ENCODE data around the gene H19. TPM values are rescaled to one million over a fixed set of nuclear protein-coding genes. Genes with fewer than 3 reads are reported as not detected.

The H19 gene
- total and polyA plus RNA-seq, 12 donors, result 338 to 22,690 (median 2,698) TPM

DNA sequence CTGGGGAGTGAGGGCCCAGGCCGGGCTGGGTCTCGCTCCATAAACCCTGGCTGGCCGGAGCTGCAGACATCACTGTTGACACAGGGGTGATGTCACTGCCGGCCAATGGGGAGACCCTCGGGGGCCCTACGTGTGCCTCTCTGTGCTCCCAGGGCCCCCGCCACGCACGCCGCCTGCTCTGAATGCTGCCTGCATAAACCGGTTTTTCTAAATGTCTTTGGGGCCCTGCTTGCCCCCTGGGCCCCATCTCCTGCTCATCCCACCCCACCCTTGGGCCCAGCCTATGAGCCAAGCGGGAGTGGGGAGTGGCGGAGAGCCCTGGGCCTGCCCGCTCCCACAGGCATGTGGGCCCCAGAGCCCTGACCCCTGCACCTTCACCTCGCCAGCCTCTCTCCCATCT lies 7.7 kb downstream of the H19 start:
- H3K4me1 ChIP-seq (replicated peaks in 1 of 2), result no peaks in the 10 kb centered on the region
- no peak overlapping the region for H3K4me3 ChIP-seq
- DNase-seq, result no peak
- TF ChIP-seq POLR2A (IDR thresholded peaks at IDR 0.05), result no peak
- TF ChIP-seq, protein P1, sequence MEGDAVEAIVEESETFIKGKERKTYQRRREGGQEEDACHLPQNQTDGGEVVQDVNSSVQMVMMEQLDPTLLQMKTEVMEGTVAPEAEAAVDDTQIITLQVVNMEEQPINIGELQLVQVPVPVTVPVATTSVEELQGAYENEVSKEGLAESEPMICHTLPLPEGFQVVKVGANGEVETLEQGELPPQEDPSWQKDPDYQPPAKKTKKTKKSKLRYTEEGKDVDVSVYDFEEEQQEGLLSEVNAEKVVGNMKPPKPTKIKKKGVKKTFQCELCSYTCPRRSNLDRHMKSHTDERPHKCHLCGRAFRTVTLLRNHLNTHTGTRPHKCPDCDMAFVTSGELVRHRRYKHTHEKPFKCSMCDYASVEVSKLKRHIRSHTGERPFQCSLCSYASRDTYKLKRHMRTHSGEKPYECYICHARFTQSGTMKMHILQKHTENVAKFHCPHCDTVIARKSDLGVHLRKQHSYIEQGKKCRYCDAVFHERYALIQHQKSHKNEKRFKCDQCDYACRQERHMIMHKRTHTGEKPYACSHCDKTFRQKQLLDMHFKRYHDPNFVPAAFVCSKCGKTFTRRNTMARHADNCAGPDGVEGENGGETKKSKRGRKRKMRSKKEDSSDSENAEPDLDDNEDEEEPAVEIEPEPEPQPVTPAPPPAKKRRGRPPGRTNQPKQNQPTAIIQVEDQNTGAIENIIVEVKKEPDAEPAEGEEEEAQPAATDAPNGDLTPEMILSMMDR (IDR thresholded peaks at IDR 0.05), result no peak
- intact Hi-C loops (cut with DNase I), result no loop called here
- H3K9me3 ChIP-seq (replicated peaks in 1 of 3), result no peaks in the 10 kb centered on the region
- H3K36me3 ChIP-seq (replicated peaks in 1 of 2), result no peaks in the 10 kb centered on the region
- no peak overlapping the region for H3K27ac ChIP-seq
- no CpG with 5 or more reads among the region's 15 CpGs for WGBS, 4 donors
- no peaks in the 10 kb centered on the region for H3K27me3 ChIP-seq

DNA sequence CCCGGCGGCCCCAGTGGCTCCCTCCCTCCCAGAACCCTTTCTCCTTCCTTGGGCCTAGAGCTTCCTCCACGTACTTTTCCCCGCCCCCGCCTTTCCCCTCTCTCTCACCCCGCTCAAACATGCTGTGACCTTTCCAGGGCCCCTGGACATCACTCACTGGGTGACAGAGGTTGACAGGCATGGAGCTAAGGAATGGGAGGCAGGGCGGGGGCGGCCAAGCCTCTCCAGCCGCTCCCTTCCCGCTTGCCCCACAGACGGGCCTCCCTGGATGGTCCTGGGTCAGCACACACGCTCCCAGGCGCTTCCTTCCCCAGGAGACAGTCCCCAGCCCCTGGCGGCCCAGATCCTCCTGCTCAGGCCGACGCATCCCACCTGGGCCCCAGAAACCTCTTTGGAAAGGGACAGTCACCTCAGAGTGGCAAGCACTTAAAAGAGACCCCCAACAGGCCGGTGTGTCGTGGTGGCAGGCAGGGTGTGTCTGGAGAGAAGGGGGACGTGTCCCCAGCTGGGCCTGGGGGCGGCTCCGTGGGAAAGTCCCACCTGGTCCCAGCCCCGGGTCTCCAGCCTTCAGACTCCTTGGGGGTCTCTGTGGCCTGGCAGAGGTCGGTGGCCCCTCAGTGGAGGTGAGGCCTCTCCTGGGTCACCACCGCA lies 8.8 kb downstream of the H19 start:
- H3K4me1 ChIP-seq (replicated peaks in 1 of 2), result no peaks in the 10 kb centered on the region

DNA sequence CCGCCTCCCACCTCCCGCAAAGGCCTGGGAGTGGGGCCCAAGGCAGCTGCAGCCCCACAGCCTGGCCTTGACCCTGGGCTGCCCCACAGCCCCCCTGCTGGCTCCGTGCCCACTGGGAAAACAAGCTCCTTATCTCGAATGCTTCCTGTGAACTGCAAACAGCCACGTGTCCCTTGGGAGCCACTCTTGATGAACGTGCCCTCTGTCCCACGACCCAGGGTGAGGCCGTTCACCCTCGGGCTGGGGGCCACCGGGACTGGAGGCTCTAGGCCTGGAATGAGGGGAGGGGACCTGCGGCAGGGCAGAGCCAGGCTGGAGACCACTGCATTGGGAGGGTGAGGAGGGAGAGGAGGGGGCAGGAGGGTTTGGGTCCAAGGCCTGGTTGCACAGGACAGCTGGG lies 9.5 kb downstream of the H19 start:
- no peaks in the 10 kb centered on the region for H3K27me3 ChIP-seq
- no peak for DNase-seq
- intact Hi-C loops (cut with DNase I), result no loop called here
- H3K4me3 ChIP-seq, result no peak overlapping the region
- H3K4me1 ChIP-seq (replicated peaks in 1 of 2), result no peaks in the 10 kb centered on the region
- peak overlapping the region in 1 of 5 donors; percentile 73 for H3K27ac ChIP-seq
- no peaks in the 10 kb centered on the region for H3K36me3 ChIP-seq (replicated peaks in 1 of 2)
- H3K9me3 ChIP-seq (replicated peaks in 1 of 3), result no peaks in the 10 kb centered on the region
- TF ChIP-seq POLR2A (IDR thresholded peaks at IDR 0.05), result no peak
- TF ChIP-seq, protein P1 (IDR thresholded peaks at IDR 0.05), result no peak
- WGBS, 4 donors, result no CpG with 5 or more reads among the region's 11 CpGs

More for the DNA sequence above, 8.8 kb downstream of the H19 start:
- Histone ChIP-seq H3K9me3 (replicated peaks in 1 of 3) (no peaks in the 10 kb centered on the region), H3K27me3 (no peaks in the 10 kb centered on the region), H3K36me3 (replicated peaks in 1 of 2) (no peaks in the 10 kb centered on the region), H3K27ac (peak overlapping the region in 1 of 5 donors; percentile 73), H3K4me3 (no peak overlapping the region)
- intact Hi-C loops (cut with DNase I), result no loop called here
- 68 to 76% methylated on average over 7 to 10 of the region's 24 CpGs; no CpG with 5 or more reads in 2 of the 4 donors for WGBS, 4 donors
- DNase-seq, result peak in 5 of 7 donors; percentile 10 to 60 (median 25)
- TF ChIP-seq, protein P1 (IDR thresholded peaks at IDR 0.05), result no peak
- no peak for TF ChIP-seq POLR2A (IDR thresholded peaks at IDR 0.05)

DNA sequence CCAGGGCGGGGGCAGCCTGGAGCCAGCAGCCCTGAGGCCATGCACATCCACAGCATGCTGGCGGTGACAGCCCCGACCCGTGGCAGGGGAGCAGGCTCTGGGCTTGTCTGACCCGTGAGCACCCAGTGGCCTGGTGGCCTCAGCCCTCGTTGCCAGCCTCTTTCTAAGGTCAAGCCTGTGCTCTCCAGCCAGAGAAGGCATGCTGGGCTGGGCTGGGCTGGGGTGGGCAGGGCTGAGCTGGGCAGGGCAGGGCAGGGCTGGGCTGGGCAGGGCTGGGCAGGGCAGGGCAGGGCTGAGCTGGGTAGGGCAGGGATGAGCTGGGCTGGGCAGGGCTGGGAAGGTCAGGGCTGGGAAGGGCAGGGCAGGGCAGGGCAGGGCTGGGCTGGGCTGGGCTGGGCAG lies 10.6 kb downstream of the H19 start:
- Histone ChIP-seq H3K27ac (no peak overlapping the region), H3K4me3 (no peak overlapping the region), H3K36me3 (replicated peaks in 1 of 2) (no peaks in the 10 kb centered on the region), H3K9me3 (replicated peaks in 1 of 3) (no peaks in the 10 kb centered on the region), H3K4me1 (replicated peaks in 1 of 2) (no peaks in the 10 kb centered on the region), H3K27me3 (no peaks in the 10 kb centered on the region)
- intact Hi-C loops (cut with DNase I), result no loop called here
- TF ChIP-seq, protein P1 (IDR thresholded peaks at IDR 0.05), result no peak
- no peak for TF ChIP-seq POLR2A (IDR thresholded peaks at IDR 0.05)
- DNase-seq, result no peak
- WGBS, 4 donors, result no CpG with 5 or more reads among the region's 6 CpGs
